GM13976 (cell line): ENCODE data around the gene SLC37A3.

ENCODE experiments used
- DNase-seq: peaks from one replicate; pipeline ENCODE4 v3.0.0; 2012; ENCODE audit warnings: low spot score
- CTCF ChIP-seq: IDR thresholded peaks from 2 replicates; pipeline ENCODE4 v1.5.1; 2012; ENCODE audit warnings: borderline replicate concordance, mild to moderate bottlenecking; ENCODE audit not compliant: insufficient read depth; ENCODE audit errors: extremely low read depth, missing control alignments, control extremely low read depth
- in situ Hi-C: fragments of 300-500 bp; cut with MboI; formaldehyde crosslinking; loops from one replicate; pipeline ENCODE4 v1.12.0; 2022; ENCODE audit warnings: low sequenced_read_pairs, mixed read lengths, inconsistent platforms; ENCODE audit not compliant: unreplicated experiment

Gene SLC37A3

GRCh38 chr7:140390466-140391190 is 7.7 kb downstream of the SLC37A3 start:
- DNase-seq = no peak

GRCh38 chr7:140390034-140390433 is 8.3 kb downstream of the SLC37A3 start:
- no peak for DNase-seq
- no peak for TF ChIP-seq CTCF
- in situ Hi-C loops = no loop called here

More at GRCh38 chr7:140390466-140391190, 7.7 kb downstream of the SLC37A3 start:
- in situ Hi-C loops = no loop called here
- no peak for TF ChIP-seq CTCF

- in situ Hi-C loops = no loop called here
- TF ChIP-seq CTCF = no peak
- DNase-seq = no peak
Measured at GRCh38 chr7:140389445-140389844, 8.9 kb downstream of the SLC37A3 start.

- TF ChIP-seq CTCF = no peak
- in situ Hi-C loops = no loop called here
- no peak for DNase-seq
Measured at GRCh38 chr7:140384894-140385545, 13.3 kb downstream of the SLC37A3 start.

- no peak for TF ChIP-seq CTCF
- in situ Hi-C loops = no loop called here
- DNase-seq = no peak
Measured at GRCh38 chr7:140383954-140384713, 14.2 kb downstream of the SLC37A3 start.

GRCh38 chr7:140375892-140376730 is 22.2 kb downstream of the SLC37A3 start:
- no peak for TF ChIP-seq CTCF
- DNase-seq = no peak
- in situ Hi-C loops = no loop called here
